Stimulated activated effector memory CD8-positive, alpha-beta T cell treated with anti-CD3 and anti-CD28 coated beads, Interleukin-12 subunit alpha, Interleukin-12 subunit beta, amount 100 ng/mL, for 72 hours (primary cell): ENCODE measurements around the gene RDH5.

Experiments
- ATAC-seq: fragments of 150-1000 bp; cut with Tn5 transposase; 2 replicates; pipeline ENCODE4 v1.10.0; 2021
- DNase-seq, 2 donors: peaks; one replicate each; pipeline ENCODE4 v3.0.0; 2021 to 2022; ENCODE audit warnings: low spot score in 2 of 2
- H3K27ac Mint-ChIP-seq: one replicate; pipeline ENCODE4 v1.8.0; 2022; ENCODE audit warnings: mild to moderate bottlenecking, mixed read lengths
- H3K36me3 Mint-ChIP-seq: one replicate; pipeline ENCODE4 v1.8.0; 2022; ENCODE audit warnings: mild to moderate bottlenecking, mixed read lengths
- H3K4me1 Mint-ChIP-seq: one replicate; pipeline ENCODE4 v1.8.0; 2022; ENCODE audit warnings: mixed read lengths
- H3K4me3 Mint-ChIP-seq: one replicate; pipeline ENCODE4 v1.8.0; 2022; ENCODE audit warnings: mild to moderate bottlenecking, mixed read lengths
- H3K9me3 Mint-ChIP-seq: one replicate; pipeline ENCODE4 v1.8.0; 2022; ENCODE audit warnings: mixed read lengths

The RDH5 gene

DNA sequence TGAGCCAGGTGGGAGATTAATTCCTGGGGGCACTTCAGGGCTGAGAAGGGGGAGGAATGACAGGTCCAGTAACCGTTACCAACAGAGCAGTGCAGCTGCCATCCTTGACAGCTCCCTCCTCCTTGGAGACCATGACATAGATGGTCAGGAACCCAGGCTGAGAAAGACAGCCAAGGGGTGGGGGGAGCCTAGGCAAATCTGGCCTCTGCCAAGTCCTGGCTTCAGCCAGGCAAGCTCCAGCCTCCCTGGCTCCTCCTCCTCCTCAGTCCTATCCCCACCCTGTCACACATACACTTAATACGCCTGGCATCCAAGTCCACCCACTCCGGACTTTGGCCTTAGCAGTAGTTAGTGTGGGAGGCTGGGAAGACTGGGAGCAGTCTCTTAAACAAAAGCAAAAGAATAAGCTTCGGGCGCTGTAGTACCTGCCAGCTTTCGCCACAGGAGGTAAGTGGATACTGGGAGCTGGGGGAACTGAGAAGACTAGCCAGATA, at the start of gene RDH5:
TSS of gene RDH5 (plus strand) at position 323 of the 494 bp plus-strand sequence. CDS start 792 bp downstream, outside the sequence.
- no peak within 1 kb of the TSS for H3K4me3 Mint-ChIP-seq
- ATAC-seq (no peak), DNase-seq (no peak)
- H3K4me1 Mint-ChIP-seq = peaks cover 41% of the 10 kb centered on the region
- no peak within 1 kb of the TSS for H3K27ac Mint-ChIP-seq
- no peaks in the 10 kb centered on the region for H3K9me3 Mint-ChIP-seq
- peaks cover 53% of the 10 kb centered on the region for H3K36me3 Mint-ChIP-seq

DNA sequence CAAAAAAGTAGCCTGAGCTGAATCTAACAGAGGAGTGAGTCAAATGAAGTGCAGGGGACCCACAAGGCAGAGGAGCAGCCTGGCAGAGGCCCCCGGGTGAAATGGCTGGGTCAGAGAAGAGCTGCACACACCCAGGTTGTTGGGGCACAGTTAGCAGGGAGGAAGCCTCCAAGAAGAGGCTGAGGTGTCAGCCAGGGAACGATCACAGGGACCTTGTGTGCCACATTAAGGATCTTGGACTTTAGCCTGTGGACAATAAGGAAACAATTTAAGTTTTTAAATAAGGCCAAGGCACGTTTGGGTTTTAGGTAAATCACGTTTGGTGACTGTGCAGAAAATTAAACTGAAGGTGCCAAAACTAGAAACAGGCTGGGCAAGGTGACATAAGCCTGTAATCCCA, 48.4 kb upstream of the RDH5 start:
- no peak for DNase-seq
- H3K9me3 Mint-ChIP-seq = no peaks in the 10 kb centered on the region
- H3K36me3 Mint-ChIP-seq = no peaks in the 10 kb centered on the region
- H3K4me3 Mint-ChIP-seq = no peak overlapping the region
- H3K4me1 Mint-ChIP-seq = no peaks in the 10 kb centered on the region
- no peak for ATAC-seq
- no peak overlapping the region for H3K27ac Mint-ChIP-seq

- Mint-ChIP-seq H3K27ac (no peak overlapping the region), H3K9me3 (no peaks in the 10 kb centered on the region), H3K4me3 (no peak overlapping the region), H3K4me1 (no peaks in the 10 kb centered on the region), H3K36me3 (no peaks in the 10 kb centered on the region)
- DNase-seq (no peak), ATAC-seq (no peak)
Observed at GRCh38 chr12:55673638-55674037, 46.6 kb upstream of the RDH5 start.

GRCh38 chr12:55675666-55676065, 44.5 kb upstream of the RDH5 start:
- no peaks in the 10 kb centered on the region for H3K36me3 Mint-ChIP-seq
- H3K9me3 Mint-ChIP-seq = no peaks in the 10 kb centered on the region
- ATAC-seq = no peak
- H3K27ac Mint-ChIP-seq = peak overlapping the region; percentile 48
- H3K4me3 Mint-ChIP-seq = no peak overlapping the region
- H3K4me1 Mint-ChIP-seq = peaks cover 1% of the 10 kb centered on the region
- DNase-seq = no peak

GRCh38 chr12:55676707-55677106, 43.5 kb upstream of the RDH5 start:
- Mint-ChIP-seq H3K4me3 (no peak overlapping the region), H3K27ac (no peak overlapping the region), H3K36me3 (no peaks in the 10 kb centered on the region), H3K4me1 (peaks cover 12% of the 10 kb centered on the region), H3K9me3 (no peaks in the 10 kb centered on the region)
- DNase-seq (no peak), ATAC-seq (no peak)

- no peak overlapping the region for H3K27ac Mint-ChIP-seq
- H3K9me3 Mint-ChIP-seq = no peaks in the 10 kb centered on the region
- no peak for ATAC-seq
- peaks cover 14% of the 10 kb centered on the region for H3K4me1 Mint-ChIP-seq
- DNase-seq = no peak
- H3K36me3 Mint-ChIP-seq = no peaks in the 10 kb centered on the region
- no peak overlapping the region for H3K4me3 Mint-ChIP-seq
Observed at GRCh38 chr12:55679691-55680090, 40.5 kb upstream of the RDH5 start.

GRCh38 chr12:55681142-55682077, 38.8 kb upstream of the RDH5 start:
- Mint-ChIP-seq H3K4me3 (no peak overlapping the region), H3K36me3 (no peaks in the 10 kb centered on the region), H3K27ac (no peak overlapping the region), H3K4me1 (peaks cover 14% of the 10 kb centered on the region), H3K9me3 (no peaks in the 10 kb centered on the region)
- DNase-seq (no peak), ATAC-seq (peak; percentile 64)

DNA sequence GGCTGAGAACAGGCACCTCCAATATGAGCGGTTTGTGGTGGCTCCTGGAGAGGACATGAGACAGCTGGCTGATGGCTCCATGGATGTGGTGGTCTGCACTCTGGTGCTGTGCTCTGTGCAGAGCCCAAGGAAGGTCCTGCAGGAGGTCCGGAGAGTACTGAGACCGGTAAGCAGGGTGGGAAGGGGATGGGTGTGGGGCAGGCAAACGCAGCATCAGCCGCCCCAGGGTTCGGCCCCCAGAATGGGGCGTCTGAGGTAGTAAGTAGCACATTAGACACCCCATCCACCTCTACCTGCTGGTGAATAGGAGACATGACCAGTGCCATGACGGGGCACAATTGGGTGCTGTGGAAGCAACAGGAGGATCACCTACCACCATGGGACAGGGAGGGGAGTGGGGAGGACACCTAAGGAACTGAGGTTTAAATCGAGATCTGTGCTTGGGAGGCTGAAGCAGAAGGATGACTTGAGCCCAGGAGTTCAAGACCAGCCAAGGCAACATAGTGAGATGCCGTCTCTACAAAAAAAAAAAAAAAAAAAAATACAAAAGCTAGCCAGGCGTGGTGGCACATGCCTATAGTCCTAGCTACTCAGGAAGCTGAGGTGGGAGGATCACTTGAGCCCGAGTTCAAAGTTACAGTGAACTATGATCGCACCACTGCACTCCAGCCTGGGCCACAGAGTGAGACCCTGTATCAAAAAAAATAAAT, 38.0 kb upstream of the RDH5 start:
- H3K9me3 Mint-ChIP-seq = no peaks in the 10 kb centered on the region
- H3K36me3 Mint-ChIP-seq = no peaks in the 10 kb centered on the region
- no peak overlapping the region for H3K27ac Mint-ChIP-seq
- DNase-seq = no peak
- ATAC-seq = no peak
- peaks cover 14% of the 10 kb centered on the region for H3K4me1 Mint-ChIP-seq
- no peak overlapping the region for H3K4me3 Mint-ChIP-seq

DNA sequence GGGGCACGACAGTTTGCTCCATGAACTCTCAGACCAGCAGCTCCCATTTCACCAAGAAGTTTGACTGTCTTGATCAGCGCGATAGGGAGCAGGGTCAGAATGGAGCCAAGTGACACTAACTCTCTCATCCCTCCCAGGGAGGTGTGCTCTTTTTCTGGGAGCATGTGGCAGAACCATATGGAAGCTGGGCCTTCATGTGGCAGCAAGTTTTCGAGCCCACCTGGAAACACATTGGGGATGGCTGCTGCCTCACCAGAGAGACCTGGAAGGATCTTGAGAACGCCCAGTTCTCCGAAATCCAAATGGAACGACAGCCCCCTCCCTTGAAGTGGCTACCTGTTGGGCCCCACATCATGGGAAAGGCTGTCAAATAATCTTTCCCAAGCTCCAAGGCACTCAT, 36.5 kb upstream of the RDH5 start:
- DNase-seq (no peak), ATAC-seq (no peak)
- Mint-ChIP-seq H3K9me3 (no peaks in the 10 kb centered on the region), H3K27ac (no peak overlapping the region), H3K4me3 (no peak overlapping the region), H3K36me3 (no peaks in the 10 kb centered on the region), H3K4me1 (peaks cover 21% of the 10 kb centered on the region)

- Mint-ChIP-seq H3K4me3 (no peak overlapping the region), H3K4me1 (peaks cover 21% of the 10 kb centered on the region), H3K9me3 (no peaks in the 10 kb centered on the region), H3K36me3 (no peaks in the 10 kb centered on the region), H3K27ac (no peak overlapping the region)
- no peak for DNase-seq
- ATAC-seq = no peak
Observed at GRCh38 chr12:55684761-55685370, 35.3 kb upstream of the RDH5 start.

- no peak overlapping the region for H3K27ac Mint-ChIP-seq
- no peaks in the 10 kb centered on the region for H3K36me3 Mint-ChIP-seq
- no peak overlapping the region for H3K4me3 Mint-ChIP-seq
- DNase-seq (no peak), ATAC-seq (no peak)
- H3K9me3 Mint-ChIP-seq = no peaks in the 10 kb centered on the region
- peaks cover 20% of the 10 kb centered on the region for H3K4me1 Mint-ChIP-seq
Observed at GRCh38 chr12:55685671-55686070, 34.5 kb upstream of the RDH5 start.

DNA sequence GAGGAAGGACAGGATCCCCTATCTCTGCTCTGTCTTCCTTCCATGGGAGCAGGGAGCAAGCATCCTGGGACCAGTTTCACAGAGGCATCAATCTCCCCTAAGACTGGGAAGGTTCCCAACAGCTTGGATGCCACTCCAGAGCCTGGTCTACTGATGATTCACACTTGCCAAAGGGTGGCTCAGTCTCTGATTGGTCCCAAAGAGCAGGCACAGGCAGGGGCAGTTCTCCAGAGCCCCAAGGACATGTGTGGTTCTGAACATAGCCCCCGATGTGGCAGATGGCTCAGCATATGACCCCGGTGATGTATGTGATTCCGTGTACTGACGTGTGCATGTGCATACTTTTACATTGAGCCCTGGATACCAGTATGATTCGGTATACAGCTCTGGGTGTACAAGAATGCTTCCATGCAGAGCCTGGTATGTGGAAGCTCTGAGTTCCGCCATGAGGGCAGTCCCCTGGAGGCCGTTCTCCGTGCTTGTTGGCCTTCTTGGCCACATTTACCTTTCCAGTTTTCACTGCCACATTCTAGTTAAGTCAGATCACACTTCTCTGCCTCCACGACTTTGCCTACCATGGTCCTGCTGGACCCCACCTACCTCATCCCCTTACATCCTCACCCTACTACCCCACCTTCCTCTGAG, 33.7 kb upstream of the RDH5 start:
- DNase-seq (no peak), ATAC-seq (no peak)
- Mint-ChIP-seq H3K36me3 (no peaks in the 10 kb centered on the region), H3K4me3 (no peak overlapping the region), H3K9me3 (no peaks in the 10 kb centered on the region), H3K4me1 (peaks cover 11% of the 10 kb centered on the region), H3K27ac (no peak overlapping the region)

DNA sequence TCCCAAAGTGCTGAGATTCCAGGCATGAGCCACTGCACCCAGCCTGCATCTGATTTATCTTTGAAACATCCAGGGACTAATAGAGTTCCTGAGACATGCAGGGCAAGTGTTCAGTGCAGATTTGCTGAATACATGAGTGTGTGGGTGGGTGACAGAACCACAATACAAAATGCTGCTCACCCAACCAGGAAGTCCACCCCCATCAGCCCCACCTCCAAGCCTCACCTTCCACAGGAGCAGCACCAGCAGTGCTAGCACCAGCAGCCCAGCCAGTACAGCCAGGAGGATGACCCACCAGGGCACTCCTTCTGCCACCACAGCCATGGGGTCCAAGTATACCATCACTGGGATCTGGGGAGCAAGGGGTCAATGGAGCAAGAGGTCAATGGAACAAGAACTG, 32.4 kb upstream of the RDH5 start:
- no peak overlapping the region for H3K4me3 Mint-ChIP-seq
- peaks cover 7% of the 10 kb centered on the region for H3K4me1 Mint-ChIP-seq
- H3K36me3 Mint-ChIP-seq = no peaks in the 10 kb centered on the region
- H3K27ac Mint-ChIP-seq = peak overlapping the region; percentile 23
- DNase-seq (no peak), ATAC-seq (peak; percentile 93)
- no peaks in the 10 kb centered on the region for H3K9me3 Mint-ChIP-seq

DNA sequence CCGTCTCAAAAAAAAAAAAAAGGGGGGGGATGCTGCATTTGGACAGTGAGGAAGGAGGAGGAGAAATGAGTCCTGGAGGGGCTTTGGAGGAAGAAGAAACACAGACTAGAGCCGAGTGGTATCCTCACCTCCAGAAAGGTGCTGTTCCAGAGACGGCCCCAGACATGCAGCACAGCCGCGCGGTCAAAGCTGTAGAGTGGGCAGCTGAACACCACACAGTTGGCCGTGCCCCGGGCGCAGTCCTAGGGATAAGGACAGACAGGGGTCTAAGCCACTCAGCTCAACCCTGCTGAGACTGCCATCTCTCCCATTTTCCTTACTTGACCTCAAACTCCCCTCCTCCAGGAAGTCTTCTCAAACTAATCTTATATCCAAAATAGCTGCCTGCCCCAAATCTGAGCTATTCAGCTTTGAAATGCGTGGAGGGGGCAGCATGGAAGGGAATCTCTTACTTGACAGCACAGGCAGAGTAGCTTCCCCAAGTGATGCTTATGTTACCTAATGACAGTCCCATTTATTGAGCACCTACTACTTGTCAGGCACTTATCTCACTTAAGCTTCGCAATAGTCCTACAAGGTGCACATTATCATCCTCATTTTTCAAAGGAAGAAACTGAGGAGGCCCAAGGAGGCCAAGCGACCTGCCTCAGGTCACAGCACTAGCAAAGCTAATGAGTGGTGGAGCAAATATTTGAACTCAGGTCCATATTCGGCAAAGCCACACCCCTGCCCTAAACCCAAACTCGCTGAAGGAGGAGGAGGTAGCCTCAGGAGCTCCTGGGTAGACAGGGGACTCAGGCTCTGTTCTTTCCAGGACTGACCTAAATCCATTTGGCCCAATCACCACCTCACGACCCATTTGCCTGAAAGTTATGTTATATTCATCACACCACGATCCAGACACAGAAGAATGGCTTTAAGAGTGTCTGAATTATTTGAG, 31.2 kb upstream of the RDH5 start:
- H3K4me3 Mint-ChIP-seq = no peak overlapping the region
- H3K36me3 Mint-ChIP-seq = no peaks in the 10 kb centered on the region
- no peak overlapping the region for H3K27ac Mint-ChIP-seq
- H3K9me3 Mint-ChIP-seq = no peaks in the 10 kb centered on the region
- ATAC-seq = no peak
- peaks cover 7% of the 10 kb centered on the region for H3K4me1 Mint-ChIP-seq
- DNase-seq = no peak
